GM18951 (cell line): ENCODE results near the gene C5.
"Not testable (repeated sequence)": the region's sequence is repeated elsewhere in the genome, so short reads cannot be mapped to it uniquely, and the experiment has no call there.

ENCODE experiments used
- POLR2A ChIP-seq: IDR thresholded peaks from 4 replicates; pipeline ENCODE4 v1.6.1; 2011; ENCODE audit warnings: mild to moderate bottlenecking; ENCODE audit not compliant: insufficient read length, insufficient read depth; ENCODE audit errors: extremely low read depth
- in situ Hi-C: fragments of 300-500 bp; cut with MboI; formaldehyde crosslinking; loops from one replicate; pipeline ENCODE4 v1.12.0; 2022; ENCODE audit warnings: low sequenced_read_pairs, mixed read lengths, inconsistent platforms; ENCODE audit not compliant: unreplicated experiment

C5 gene

DNA sequence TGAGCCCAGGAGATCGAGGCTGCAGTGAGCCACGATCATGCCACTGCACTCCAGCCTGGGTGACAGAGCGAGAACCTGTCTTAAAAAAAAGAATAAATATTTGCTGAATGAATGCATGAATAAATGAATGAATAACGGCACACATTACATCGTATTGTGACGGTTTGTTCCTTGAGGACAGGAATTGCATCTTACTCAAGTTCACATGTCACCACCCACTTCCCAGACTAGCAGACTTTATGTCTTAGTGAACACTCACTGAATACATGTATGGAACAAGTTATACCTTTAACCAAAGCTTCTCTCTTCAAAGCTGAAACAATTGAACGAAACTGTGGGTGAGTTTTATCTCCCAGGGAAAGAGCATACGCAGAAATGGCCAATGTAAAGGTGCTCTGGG lies 70.3 kb downstream of the C5 start:
- TF ChIP-seq POLR2A, result no peak
- in situ Hi-C loops, result no loop called here

DNA sequence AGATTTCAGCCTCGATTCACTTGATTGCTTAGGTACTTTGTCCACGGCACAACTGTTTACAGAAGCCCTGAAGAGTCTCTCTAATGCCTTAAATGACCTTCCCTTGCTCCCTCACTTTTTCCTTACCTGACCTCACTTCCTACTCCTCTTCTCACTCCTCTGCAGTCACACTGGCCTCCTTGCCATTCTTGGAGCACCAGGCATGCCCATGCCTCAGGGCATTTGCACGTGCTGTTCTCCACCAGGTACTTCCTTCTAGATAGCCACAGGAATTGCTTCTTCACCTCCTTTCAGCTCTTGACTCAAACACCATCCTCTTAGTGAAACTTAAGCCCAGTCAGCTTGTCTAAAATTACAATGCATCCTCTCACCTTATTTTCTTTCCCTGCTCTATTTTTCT lies 71.1 kb downstream of the C5 start:
- no peak for TF ChIP-seq POLR2A
- in situ Hi-C loops, result no loop called here

DNA sequence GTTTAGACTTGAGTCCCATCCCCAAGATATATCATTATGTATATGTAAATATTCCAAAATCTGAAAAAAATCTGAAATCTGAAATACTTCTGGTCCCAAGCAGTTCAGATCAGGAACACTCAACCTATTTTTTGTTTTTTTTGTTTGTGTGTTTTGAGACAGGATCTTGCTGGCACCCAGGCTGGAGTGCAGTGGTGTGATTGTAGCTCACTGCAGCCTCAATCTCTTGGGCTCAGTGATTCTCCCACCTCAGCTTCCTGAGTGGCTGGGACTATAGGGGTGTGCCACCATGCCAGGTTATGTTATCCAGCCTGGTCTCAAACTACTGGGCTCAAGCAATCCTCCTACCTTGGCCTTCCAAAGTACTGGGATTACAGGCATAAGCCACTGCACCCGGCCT lies 72.8 kb downstream of the C5 start:
- in situ Hi-C loops, result no loop called here
- TF ChIP-seq POLR2A, result no peak

DNA sequence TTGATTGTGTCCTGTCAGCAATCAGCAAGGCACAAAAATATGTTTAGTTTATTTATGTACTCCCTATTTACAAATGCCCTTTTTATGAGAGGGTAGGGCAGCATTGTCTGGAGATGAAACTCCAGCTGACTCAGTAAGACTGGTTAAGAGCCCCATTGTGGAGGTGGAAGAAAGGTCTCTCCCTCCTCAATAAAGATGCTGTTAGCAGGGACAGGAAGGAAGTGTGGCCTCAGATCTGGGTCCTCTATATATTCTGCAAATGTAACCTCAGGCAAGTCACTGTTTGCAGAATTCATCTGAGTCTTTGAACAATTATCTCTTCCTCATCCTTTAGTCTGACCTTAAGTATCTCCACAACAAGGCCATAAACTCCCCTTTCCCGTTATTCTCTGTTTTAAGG lies 75.2 kb downstream of the C5 start:
- in situ Hi-C loops, result no loop called here
- no peak for TF ChIP-seq POLR2A

DNA sequence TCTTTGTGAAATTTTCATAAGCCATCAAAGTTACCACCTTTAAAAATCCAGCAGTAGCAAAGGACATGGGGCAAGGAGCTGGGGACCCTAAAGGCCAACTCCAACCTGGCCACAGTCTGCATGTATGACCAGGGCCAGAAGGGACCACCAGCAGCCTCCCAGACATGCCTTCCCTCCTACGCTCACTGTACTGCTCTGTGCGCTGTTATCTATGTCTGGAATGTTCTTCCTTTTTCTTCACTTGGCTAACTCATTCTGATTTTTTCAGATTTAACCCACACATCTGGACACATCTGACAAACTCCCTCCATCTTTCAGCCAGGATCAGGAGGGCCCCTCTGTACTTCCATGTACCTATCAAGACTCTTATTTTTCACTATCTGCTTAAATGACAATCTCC lies 75.9 kb downstream of the C5 start:
- TF ChIP-seq POLR2A, result no peak
- in situ Hi-C loops, result no loop called here

DNA sequence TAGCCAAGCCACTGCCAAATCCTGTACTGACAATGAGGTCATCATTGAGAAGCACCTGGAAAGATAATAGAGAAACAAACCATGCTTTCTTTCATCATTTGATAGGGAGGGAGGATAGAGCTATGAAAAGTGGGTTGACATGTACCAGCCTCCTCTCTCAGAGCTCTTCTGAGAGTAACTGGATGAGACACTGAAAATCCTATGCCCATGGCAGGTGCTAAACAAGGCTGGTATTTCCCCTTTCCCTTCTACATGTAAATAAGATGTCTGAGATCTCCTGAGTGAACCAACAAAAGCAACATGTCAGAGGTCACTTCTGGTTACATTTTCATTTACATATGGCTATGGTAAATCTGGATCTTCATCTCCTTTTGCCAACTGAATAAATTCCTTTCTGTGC lies 78.1 kb downstream of the C5 start:
- TF ChIP-seq POLR2A, result no peak
- in situ Hi-C loops, result no loop called here

DNA sequence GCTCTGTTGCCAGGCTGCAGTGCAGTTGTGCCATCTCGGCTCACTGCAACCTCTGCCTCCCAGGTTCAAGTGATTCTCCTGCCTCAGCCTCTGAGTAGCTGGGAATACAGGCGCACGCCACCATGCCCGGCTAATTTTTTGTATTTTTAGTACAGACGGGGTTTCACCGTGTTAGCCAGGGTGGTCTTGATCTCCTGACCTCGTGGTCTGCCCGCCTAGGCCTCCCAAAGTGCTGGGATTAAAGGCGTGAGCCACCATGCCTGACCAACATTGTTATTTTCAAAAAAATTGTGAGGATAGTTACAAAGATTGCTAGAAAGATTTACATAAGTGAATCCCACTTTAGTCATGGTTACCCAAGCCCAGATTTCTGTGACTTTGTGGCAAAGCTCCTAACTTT lies 78.6 kb downstream of the C5 start:
- in situ Hi-C loops, result not testable (repeated sequence)

DNA sequence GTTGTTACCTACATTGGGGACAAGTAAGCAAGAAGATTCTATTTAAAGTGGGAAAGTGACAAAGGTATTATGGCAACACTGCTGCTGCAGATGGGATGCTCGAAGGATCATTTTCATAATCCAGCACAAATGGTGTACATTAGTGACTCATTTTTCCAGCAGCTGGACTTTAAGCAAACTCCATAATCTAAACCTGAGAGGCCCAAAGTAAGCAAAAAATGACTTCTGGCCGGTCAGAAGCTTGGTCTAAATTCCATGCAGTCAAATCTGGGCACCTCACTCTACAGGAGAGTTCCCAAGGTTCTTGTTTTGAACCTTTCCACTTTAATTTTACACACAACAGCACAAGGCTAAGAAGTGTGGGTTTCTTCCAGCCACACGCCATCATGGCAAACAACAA lies 79.8 kb downstream of the C5 start:
- in situ Hi-C loops, result no loop called here

DNA sequence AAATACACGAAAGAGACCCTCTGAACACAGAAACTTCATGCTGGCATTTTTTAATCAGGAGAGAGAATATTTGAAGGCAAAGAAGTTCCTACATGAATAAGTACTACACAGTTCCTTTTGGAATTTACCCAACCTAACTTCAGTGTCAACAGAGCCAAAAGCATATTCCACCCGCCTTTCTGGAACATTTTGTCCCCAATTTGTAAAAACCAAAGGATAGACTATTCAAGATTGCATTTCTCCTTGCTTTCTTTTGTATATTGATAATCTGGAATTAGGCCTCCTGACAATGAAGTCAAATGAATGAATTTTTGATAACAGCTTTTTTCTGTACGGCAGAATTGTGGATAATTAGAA lies 84.1 kb downstream of the C5 start:
- in situ Hi-C loops, result no loop called here
- TF ChIP-seq POLR2A, result no peak

More for the DNA sequence above, 79.8 kb downstream of the C5 start:
- TF ChIP-seq POLR2A, result no peak

DNA sequence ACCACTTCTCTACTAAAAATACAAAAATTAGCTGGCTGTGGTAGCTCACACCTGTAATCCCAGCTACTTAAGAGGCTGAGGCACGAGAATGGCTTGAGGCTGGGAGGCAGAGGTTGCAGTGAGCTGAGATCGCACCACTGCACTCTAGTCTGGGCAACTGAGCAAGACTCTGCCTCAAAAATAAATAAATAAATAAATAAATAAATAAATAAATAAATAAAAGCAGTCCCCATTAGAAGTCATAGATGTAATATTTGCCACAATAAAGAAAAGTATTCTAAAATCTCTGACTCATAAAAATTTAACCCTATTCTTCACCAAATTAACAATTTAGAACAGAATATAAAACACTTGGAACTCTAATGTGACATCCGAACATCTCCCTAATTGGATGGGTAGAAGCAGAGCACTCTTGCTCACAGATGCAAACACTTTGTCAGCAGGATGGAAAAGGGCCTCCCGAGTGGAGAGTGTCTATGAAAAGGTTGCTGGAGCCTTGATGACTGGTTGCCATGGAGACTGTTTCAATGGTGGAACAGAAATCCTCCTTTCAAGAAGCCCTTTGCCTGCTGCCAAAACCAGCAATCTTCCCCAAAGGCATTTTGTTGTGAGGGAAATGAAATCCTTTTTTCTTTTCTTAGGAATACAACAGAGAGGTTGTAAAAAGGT lies 84.6 kb downstream of the C5 start:
- in situ Hi-C loops, result no loop called here
- TF ChIP-seq POLR2A, result no peak

DNA sequence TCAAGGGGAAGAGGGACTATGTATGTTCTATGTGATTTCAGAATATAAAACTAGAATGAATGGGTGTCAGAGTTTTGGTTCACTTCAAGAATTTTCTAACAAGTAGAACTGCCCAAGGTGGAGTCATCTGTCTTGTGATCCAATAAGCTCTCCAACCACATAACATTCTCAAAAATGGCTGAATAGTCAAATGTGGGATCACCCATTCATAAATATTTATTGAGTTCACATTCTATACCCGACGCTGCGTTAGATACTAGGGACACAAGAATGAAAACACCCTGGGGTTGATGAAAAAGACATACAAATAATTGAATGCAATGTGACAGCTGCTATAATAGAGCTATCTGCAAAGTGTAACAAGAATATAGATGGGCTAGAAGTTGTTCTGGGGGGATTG lies 88.1 kb downstream of the C5 start:
- TF ChIP-seq POLR2A, result no peak
- in situ Hi-C loops, result no loop called here

DNA sequence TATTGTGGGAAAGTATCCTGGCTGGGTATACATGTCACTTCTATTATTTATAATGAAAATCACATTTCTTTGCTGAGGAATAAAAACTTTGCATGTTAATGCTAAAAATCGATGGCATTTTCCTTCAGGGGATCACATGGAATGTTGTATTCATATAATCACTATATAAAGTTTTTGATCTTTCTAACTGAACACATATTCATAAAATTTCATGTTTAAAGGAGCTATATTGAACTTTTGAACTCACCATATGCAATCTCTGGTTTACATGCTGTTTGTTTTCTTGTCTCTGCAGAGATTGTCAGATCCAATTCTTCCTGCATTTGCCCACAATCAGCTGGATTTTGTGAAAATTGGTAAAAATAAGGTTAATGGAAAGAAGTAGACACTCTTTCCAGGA lies 90.1 kb downstream of the C5 start:
- in situ Hi-C loops, result no loop called here
- TF ChIP-seq POLR2A, result no peak

DNA sequence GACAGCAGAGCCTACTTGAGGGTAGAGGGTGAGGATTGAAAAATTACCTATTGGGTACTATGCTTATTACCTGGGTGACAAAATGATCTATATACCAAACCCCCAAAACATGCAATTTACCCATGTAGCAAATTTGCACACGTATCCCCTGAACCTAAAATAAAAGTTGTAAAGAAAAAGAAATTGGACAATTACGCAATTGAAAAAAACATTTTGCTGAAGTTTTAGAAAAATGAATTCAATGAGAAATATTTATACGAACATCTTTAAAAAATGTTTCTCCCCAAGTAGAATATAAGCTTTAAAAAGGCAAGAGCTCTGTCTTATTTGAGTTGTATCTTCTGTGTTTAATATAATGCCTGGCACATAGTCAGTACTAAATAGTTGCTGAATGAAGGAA lies 93.2 kb downstream of the C5 start:
- TF ChIP-seq POLR2A, result no peak
- in situ Hi-C loops, result no loop called here

DNA sequence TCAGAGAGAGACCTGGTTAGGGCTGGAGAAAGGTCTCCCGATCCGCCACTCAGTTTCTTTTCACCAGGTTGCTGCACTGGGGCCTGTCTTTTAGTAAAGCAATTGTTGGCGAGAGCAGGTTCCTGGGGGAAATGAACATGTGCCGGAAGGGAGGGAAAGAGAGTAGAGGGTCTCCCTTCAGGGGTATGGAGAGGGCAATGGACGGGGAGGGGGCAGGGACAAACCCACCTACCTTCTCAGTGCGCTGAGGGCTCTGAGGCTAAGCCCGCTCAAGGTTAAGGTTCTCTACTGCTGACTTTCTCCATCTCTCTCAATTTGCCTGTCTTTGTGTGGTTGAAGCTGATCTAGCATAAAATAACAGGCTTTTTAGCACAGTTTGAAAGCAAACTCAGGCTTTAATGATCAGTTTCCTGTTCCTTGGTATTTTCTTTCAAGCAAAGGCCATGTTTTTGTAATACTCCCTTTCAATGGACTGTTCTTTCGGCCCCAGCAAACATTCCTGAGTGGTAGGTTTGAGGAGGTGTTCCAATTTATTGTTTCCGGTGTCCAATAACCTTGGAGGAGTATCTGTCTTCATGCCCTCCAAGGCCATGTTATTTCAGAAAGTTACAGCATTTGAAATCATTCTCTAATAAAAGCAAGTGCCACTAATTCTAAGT lies 98.0 kb downstream of the C5 start:
- in situ Hi-C loops, result no loop called here
- no peak for TF ChIP-seq POLR2A
